GM21576 (cell line): ENCODE measurements around the gene GNB3.

Experiments
- ATAC-seq: cut with Tn5 transposase; IDR thresholded peaks from one replicate; pipeline ENCODE4 v1.9.1; 2021; ENCODE audit warnings: mild to moderate bottlenecking, moderate library complexity; ENCODE audit not compliant: unreplicated experiment

GNB3 gene

GRCh38 chr12:6840761-6841515, at the start of gene GNB3:
Gene GNB3, plus strand, starts transcription at chr12:6840925. Its CDS starts 363 bp downstream, at chr12:6841288.
- no peak for ATAC-seq

DNA sequence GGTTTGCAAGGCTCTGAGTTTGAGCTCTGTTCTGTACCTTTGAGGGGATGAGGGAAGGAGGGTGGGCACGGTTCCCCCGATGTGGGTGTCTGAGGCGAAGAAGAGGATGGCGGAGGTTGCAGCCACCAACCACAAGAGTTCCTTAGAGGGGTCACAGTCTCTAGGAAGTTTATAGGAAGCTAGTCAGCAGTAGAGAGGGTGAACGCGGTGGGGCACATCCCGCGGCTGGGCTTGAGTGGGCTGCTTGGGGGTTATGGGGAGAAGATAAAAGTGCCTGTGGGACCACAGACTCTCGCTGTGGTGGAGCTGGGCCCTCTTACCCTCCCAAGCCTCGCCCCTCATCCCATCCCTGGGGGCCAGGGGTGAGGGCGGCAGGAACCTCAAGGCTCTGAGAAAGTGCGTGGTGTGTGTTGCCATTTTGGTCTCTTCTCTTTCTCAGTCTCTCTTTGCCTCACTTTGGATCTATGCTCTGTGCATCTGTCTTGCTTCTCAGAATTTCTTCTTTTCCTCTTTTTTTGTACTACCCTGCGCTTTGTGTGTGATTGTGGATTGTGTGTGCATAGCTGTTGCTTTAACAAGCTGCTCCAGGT, 48.7 kb upstream of the GNB3 start:
- ATAC-seq: no peak

DNA sequence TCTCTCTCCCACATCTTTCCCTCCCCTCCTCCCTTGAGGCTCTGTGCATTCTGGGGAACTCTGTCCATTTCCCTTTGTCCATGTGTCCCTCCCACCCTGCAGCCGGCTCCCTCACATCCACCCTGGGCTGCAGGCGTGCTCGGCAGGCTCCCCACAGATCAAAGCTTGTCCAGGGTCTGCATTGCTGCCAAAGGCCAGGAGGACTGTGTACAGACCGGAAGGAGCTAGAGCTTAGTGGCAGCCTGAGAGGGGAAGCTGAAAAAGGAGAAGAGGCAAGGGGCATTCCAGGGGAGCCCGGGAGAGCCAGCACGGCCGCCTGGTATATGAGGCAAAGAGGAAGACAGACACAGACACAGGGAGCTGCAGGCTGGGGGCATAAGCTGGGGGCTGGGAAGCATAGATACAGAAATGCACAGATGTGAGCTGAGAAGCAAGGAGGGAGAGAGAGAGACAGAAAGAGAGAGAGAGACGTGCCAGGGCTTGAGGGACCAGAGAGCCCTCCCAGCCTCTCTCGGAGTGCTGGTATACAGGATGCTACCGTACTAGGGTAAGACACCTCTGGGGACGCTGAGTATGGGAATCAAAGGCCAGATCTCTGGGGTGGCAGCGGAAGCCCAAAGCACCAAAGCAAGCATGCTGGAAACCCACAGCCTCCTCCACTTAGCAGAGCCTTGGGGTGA, 48.1 kb upstream of the GNB3 start:
- no peak for ATAC-seq

DNA sequence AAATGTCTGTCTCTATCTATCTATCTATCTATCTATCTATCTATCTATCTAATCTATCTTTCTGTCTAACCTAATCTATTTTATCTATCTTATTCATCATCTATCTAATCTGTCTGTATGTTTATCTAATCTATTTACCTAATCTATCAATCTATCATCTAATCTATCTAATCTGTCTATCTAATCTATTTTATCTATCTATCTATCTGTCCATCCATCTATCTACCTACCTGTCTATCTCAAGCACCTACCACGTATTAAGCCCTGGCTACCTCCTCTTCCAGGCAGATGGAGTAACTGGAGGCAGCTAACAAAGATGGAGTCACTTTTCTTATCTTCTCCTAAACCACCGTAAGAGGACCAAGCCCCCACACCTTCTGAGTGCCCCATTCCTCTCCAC, 45.6 kb upstream of the GNB3 start:
- no peak for ATAC-seq

DNA sequence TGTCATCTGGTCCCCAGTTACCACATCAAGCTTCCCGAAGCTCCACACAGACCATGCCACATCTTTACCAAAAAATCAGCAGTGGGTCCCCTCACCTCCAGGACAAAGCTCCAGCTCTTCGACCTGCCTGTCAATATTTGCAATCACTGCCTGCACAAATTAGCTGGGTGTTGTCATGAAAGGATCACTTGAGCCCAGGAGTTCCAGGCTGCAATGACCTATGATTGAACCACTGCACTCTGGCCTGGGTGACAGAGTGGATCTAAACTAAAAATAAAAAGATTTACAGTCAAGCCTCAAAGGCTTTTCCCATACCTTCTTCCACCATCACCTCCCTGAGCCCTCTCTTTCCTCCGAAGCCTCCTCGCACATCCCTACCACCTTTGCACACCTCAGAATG, 44.1 kb upstream of the GNB3 start:
- no peak for ATAC-seq

DNA sequence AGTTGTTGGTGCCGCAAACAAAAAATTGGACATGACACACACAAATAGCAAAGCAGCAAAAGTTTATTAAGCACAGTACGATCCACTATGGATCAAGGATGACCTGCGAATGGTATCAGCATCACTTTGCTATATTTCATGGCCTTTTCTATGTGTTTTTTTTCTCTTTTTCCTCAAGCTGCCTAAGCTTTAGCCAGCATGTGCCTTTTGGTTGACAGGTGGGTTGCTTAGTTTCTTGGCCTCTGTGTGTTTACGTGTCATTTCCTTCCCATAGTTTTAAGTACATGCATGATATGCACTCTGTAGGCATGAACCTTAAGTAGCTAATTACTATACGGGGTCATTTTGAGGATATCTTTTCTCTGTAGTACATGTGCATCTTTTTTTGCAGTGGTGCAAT, 41.6 kb upstream of the GNB3 start:
- ATAC-seq: no peak

- ATAC-seq: no peak
Measured at GRCh38 chr12:6807170-6807569, 33.6 kb upstream of the GNB3 start.

GRCh38 chr12:6809056-6809455, 31.7 kb upstream of the GNB3 start:
- ATAC-seq: no peak

DNA sequence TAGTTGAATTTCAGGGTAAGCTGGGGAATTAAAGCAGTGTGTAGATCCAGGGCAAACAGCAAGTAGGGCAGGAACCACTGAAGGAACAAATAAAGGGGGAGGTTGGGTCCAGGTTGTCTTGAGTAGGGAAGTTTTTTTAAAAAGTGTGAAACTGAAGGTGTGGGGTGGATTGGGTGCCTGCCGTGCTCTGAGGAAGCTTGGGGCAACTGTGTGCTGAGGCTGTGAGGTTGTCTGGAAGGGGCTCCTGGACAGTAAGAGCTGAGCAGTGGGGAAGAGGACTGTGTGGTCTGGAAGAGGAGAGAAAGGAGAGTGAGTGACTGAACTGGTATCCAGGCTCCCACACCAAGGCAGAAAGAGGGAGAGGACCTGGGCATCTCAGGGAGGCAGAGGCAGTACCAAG, 30.0 kb upstream of the GNB3 start:
- no peak for ATAC-seq

DNA sequence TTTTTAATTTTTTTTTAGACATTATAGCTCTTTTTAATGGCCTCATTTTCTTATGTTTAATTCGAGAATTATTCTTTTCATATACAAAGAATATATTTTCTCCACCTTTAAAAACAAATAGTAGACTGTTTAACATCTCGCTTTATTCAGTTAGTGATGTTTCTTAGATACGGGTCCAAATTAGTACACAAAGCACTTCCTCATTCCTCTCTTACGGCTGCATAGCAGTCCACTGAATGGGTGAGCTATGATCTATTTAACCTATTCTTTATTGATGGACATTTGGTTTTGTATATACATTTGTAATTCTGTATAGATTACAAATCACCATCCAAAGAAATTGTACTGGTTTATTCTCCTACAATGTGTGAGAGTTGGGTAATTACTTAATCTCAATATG, 27.4 kb upstream of the GNB3 start:
- ATAC-seq: no peak

- ATAC-seq: no peak
Measured at GRCh38 chr12:6816598-6816997, 24.1 kb upstream of the GNB3 start.

- no peak for ATAC-seq
Measured at GRCh38 chr12:6817098-6817497, 23.6 kb upstream of the GNB3 start.

- no peak for ATAC-seq
Measured at GRCh38 chr12:6817662-6818157, 23.0 kb upstream of the GNB3 start.

DNA sequence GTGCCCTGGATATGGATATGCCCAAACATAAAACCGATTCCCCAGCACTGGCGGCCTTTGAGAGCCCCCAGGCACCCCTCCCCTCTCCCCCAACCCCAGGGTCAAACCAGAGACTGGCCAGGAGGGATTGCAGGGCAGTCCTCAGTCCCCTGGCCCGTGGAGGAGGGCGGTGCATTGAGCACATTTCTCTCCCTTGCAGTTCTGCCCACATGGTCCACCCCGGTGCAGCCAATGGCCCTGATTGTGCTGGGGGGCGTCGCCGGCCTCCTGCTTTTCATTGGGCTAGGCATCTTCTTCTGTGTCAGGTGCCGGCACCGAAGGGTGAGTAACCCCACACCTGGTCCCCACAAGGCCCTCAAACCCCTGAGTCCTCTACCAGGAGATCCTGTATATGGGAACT, 22.5 kb upstream of the GNB3 start:
- ATAC-seq: no peak

- ATAC-seq: no peak
Measured at GRCh38 chr12:6818645-6819044, 22.1 kb upstream of the GNB3 start.

DNA sequence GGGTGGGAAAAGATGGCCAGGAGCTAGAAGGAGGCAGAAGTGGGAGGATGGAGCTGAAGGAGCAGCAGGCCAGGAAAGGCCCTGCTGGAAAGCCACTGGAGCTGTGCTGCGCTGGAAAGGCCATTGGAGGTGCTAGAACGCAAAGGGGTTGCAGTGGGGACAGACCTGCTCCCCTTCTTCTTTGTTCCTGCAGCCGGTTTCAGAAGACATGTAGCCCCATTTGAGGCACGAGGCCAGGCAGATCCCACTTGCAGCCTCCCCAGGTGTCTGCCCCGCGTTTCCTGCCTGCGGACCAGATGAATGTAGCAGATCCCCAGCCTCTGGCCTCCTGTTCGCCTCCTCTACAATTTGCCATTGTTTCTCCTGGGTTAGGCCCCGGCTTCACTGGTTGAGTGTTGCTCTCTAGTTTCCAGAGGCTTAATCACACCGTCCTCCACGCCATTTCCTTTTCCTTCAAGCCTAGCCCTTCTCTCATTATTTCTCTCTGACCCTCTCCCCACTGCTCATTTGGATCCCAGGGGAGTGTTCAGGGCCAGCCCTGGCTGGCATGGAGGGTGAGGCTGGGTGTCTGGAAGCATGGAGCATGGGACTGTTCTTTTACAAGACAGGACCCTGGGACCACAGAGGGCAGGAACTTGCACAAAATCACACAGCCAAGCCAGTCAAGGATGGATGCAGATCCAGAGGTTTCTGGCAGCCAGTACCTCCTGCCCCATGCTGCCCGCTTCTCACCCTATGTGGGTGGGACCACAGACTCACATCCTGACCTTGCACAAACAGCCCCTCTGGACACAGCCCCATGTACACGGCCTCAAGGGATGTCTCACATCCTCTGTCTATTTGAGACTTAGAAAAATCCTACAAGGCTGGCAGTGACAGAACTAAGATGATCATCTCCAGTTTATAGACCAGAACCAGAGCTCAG, 21.4 kb upstream of the GNB3 start:
- no peak for ATAC-seq

- no peak for ATAC-seq
Measured at GRCh38 chr12:6820166-6820565, 20.6 kb upstream of the GNB3 start.

- ATAC-seq: no peak
Measured at GRCh38 chr12:6821591-6822425, 18.9 kb upstream of the GNB3 start, which contains the start of gene GPR162. Gene GPR162, plus strand, starts transcription at chr12:6821821. Its CDS starts 2,078 bp downstream, at chr12:6823899.

DNA sequence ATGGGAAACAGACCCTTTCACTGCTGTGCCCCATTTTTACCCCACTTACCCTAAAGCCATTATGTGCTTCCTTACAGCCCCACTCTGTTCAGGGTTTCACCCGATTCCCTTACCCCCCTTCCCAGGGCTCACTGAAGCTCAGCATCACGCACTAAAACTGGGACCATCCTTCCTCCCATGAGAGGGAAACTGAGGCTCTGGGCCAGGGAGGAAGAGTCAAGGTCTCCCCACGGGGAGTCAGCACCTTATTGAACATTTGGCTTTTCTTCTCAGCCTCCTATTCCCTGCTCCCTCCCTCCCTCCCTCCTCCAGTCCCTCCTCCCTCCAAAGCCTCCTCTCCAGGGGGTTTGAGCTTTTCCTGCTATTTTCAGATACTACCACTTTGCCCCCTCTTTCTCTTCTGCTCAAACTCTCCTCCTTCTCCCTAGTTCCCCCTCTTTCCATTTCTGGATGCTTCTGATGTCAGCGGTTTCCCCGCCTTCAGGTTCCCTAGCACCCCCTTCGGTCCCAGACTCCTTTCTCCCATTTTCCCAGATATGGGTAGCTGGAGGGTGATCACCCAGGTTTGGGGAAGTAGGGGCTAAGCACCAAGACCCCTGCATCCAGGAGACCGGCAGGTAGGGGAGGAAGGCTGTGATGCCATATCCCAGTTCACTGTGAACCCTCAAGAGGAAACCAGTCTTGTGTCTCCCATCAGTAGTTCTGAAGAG, 18.1 kb upstream of the GNB3 start:
- no peak for ATAC-seq
